ENCODE data around the gene UBE2G2. TPM values are rescaled to one million over a fixed set of nuclear protein-coding genes. Genes with fewer than 3 reads are reported as not detected.

The UBE2G2 gene
- polyA plus RNA-seq, 1 donor (not counting 4 experiments of a cell fraction or from before 2014, with no cell fraction given) = 106 TPM

DNA sequence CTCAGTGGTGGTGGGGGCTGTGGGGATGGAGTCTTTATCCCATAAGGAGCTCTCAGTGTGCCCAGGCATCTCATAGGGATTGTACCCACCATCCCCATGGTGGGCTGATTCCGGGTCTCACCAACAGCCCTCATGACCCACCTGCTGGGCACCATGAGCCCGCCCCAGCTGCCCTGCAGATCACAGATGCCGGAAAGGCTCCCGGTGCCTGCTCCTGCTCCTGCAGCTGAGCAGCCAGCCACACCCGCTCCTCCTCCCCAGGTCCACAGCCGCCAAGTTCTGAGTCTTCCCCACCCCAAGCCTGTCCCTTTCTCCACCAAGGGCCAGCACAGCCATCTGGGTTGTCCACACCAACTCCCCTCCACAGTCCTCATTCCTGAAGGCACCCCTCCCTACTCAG is 74.8 kb downstream of the UBE2G2 start:
- H3K4me2 ChIP-seq (ENCODE audit: control insufficient read depth, extremely low read depth, insufficient read depth, low read depth, low read length) = no peak overlapping the region
- no peak for FAIRE-seq
- dilution Hi-C loops (cut with MboI; ENCODE audit: extremely low pct_ligation_motif_present, low sequenced_read_pairs) = loop anchor here (25.0 kb wide), 1 partner anchor 240 kb away; no protein-coding TSS in a partner anchor
- peaks cover 24% of the 10 kb centered on the region for H3K27me3 ChIP-seq (ENCODE audit: control insufficient read depth, extremely low read depth, insufficient read depth, low read length)
- H3K27ac ChIP-seq (ENCODE audit: control insufficient read depth, insufficient read depth, low read length) = no peak overlapping the region
- TF ChIP-seq, protein P1, sequence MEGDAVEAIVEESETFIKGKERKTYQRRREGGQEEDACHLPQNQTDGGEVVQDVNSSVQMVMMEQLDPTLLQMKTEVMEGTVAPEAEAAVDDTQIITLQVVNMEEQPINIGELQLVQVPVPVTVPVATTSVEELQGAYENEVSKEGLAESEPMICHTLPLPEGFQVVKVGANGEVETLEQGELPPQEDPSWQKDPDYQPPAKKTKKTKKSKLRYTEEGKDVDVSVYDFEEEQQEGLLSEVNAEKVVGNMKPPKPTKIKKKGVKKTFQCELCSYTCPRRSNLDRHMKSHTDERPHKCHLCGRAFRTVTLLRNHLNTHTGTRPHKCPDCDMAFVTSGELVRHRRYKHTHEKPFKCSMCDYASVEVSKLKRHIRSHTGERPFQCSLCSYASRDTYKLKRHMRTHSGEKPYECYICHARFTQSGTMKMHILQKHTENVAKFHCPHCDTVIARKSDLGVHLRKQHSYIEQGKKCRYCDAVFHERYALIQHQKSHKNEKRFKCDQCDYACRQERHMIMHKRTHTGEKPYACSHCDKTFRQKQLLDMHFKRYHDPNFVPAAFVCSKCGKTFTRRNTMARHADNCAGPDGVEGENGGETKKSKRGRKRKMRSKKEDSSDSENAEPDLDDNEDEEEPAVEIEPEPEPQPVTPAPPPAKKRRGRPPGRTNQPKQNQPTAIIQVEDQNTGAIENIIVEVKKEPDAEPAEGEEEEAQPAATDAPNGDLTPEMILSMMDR (optimal IDR thresholded peaks at IDR 0.05 in 1 of 3, IDR thresholded peaks at IDR 0.05 in 1 of 3, conservative IDR thresholded peaks at IDR 0.05 in 1 of 3; ENCODE audit: extremely low read depth in 1 of 3, insufficient read depth in 2 of 3, low read length in 3 of 3) = no peak
- TF ChIP-seq EZH2 (IDR thresholded peaks at IDR 0.05; ENCODE audit: low read length) = no peak
- H3K79me2 ChIP-seq (ENCODE audit: control insufficient read depth, insufficient read depth, low read length) = no peaks in the 10 kb centered on the region
- no peaks in the 10 kb centered on the region for H3K9me1 ChIP-seq (ENCODE audit: control insufficient read depth, extremely low read depth, insufficient read depth, low read length)
- no peaks in the 10 kb centered on the region for H3K36me3 ChIP-seq (ENCODE audit: control insufficient read depth in 2 of 2, extremely low read depth in 1 of 2, insufficient read depth in 2 of 2, low read length in 2 of 2)
- H3K4me1 ChIP-seq (ENCODE audit: control insufficient read depth, extremely low read depth, insufficient read depth, low read length) = no peaks in the 10 kb centered on the region
- H3K9ac ChIP-seq (ENCODE audit: control insufficient read depth, extremely low read depth, insufficient read depth, low read length) = no peak overlapping the region
- H3K9me3 ChIP-seq (ENCODE audit: control insufficient read depth, low read depth, low read length) = no peaks in the 10 kb centered on the region
- DNase-seq (ENCODE audit: low read depth, low spot score) = no peak
- no peak overlapping the region for H3K4me3 ChIP-seq (ENCODE audit: control insufficient read depth in 2 of 3, extremely low read depth in 1 of 3, insufficient read depth in 2 of 3, low read depth in 1 of 3, low read length in 3 of 3)
- no peak overlapping the region for H2AFZ ChIP-seq (ENCODE audit: control insufficient read depth, low read length)
- H4K20me1 ChIP-seq (ENCODE audit: control insufficient read depth, extremely low read depth, insufficient read depth, low read length) = no peaks in the 10 kb centered on the region

DNA sequence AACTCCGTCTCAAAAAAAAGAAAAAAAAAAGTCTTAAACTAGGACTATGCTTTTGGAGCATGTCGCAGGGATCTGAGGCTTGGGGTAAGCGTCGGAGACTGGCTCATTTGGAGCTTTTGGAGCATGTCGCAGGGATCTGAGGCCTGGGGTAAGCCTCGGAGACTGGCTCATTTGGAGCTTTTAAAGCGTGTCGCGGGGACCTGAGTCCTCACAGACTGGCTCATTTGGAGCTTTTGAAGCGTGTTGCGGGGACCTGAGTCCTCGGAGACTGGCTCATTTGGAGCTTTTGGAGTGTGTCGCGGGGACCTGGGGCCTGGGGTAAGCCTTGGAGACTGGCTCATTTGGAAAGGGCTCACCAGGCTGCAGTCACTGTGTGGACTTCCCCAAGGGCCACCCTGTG is 76.7 kb downstream of the UBE2G2 start:
- dilution Hi-C loops (cut with MboI; ENCODE audit: extremely low pct_ligation_motif_present, low sequenced_read_pairs) = loop anchor here (25.0 kb wide), 1 partner anchor 238 kb away; no protein-coding TSS in a partner anchor
- H3K9me3 ChIP-seq (ENCODE audit: control insufficient read depth, low read depth, low read length) = no peaks in the 10 kb centered on the region
- H3K4me1 ChIP-seq (ENCODE audit: control insufficient read depth, extremely low read depth, insufficient read depth, low read length) = no peaks in the 10 kb centered on the region
- DNase-seq (ENCODE audit: low read depth, low spot score) (no peak), FAIRE-seq (no peak)
- H3K27me3 ChIP-seq (ENCODE audit: control insufficient read depth, extremely low read depth, insufficient read depth, low read length) = peaks cover 21% of the 10 kb centered on the region
- H3K4me2 ChIP-seq (ENCODE audit: control insufficient read depth, extremely low read depth, insufficient read depth, low read depth, low read length) = no peak overlapping the region
- H3K4me3 ChIP-seq (ENCODE audit: control insufficient read depth in 2 of 3, extremely low read depth in 1 of 3, insufficient read depth in 2 of 3, low read depth in 1 of 3, low read length in 3 of 3) = no peak overlapping the region
- no peaks in the 10 kb centered on the region for H3K9me1 ChIP-seq (ENCODE audit: control insufficient read depth, extremely low read depth, insufficient read depth, low read length)
- no peaks in the 10 kb centered on the region for H3K79me2 ChIP-seq (ENCODE audit: control insufficient read depth, insufficient read depth, low read length)
- no peak overlapping the region for H3K27ac ChIP-seq (ENCODE audit: control insufficient read depth, insufficient read depth, low read length)
- H3K9ac ChIP-seq (ENCODE audit: control insufficient read depth, extremely low read depth, insufficient read depth, low read length) = no peak overlapping the region
- no peaks in the 10 kb centered on the region for H4K20me1 ChIP-seq (ENCODE audit: control insufficient read depth, extremely low read depth, insufficient read depth, low read length)
- TF ChIP-seq EZH2 (IDR thresholded peaks at IDR 0.05; ENCODE audit: low read length) = no peak
- TF ChIP-seq, protein P1 (optimal IDR thresholded peaks at IDR 0.05 in 1 of 3, IDR thresholded peaks at IDR 0.05 in 1 of 3, conservative IDR thresholded peaks at IDR 0.05 in 1 of 3; ENCODE audit: extremely low read depth in 1 of 3, insufficient read depth in 2 of 3, low read length in 3 of 3) = no peak
- H3K36me3 ChIP-seq (ENCODE audit: control insufficient read depth in 2 of 2, extremely low read depth in 1 of 2, insufficient read depth in 2 of 2, low read length in 2 of 2) = no peaks in the 10 kb centered on the region
- no peak overlapping the region for H2AFZ ChIP-seq (ENCODE audit: control insufficient read depth, low read length)
